Subcutaneous abdominal adipose tissue (tissue), 5 donors: ENCODE data around the gene NFKBIB.

ENCODE experiments used
- H3K27ac ChIP-seq: one replicate; pipeline ENCODE4 v1.7.0; 2013; ENCODE audit warnings: low read depth, mild to moderate bottlenecking, inconsistent platforms, low read length, moderate library complexity
- H3K27me3 ChIP-seq, 5 donors: one replicate each; pipeline ENCODE4 v1.7.0; 2013; ENCODE audit warnings: low read length in 5 of 5, inconsistent platforms in 1 of 5; ENCODE audit not compliant: control insufficient read depth in 5 of 5, insufficient read depth in 4 of 5
- H3K36me3 ChIP-seq, 5 donors: one replicate each; pipeline ENCODE4 v1.7.0; 2013; ENCODE audit warnings: low read length in 5 of 5; ENCODE audit not compliant: control insufficient read depth in 5 of 5, insufficient read depth in 5 of 5
- H3K4me1 ChIP-seq, 5 donors: one replicate each; pipeline ENCODE4 v1.7.0; 2013; ENCODE audit warnings: low read length in 5 of 5, mild to moderate bottlenecking in 3 of 5, moderate library complexity in 1 of 5; ENCODE audit not compliant: control insufficient read depth in 5 of 5, insufficient read depth in 5 of 5
- H3K4me3 ChIP-seq, 5 donors: one replicate each; pipeline ENCODE4 v1.7.0; 2013; ENCODE audit warnings: low read length in 5 of 5, low read depth in 1 of 5
- H3K9ac ChIP-seq, 5 donors: one replicate each; pipeline ENCODE4 v1.7.0; 2013; ENCODE audit warnings: low read length in 5 of 5, mild to moderate bottlenecking in 4 of 5, moderate library complexity in 3 of 5
- H3K9me3 ChIP-seq, 5 donors: one replicate each; pipeline ENCODE4 v1.7.0; 2013; ENCODE audit warnings: low read length in 5 of 5; ENCODE audit not compliant: control insufficient read depth in 5 of 5
- donor health status: healthy.
- donor health status: healthy.
- donor health status: healthy.
- donor health status: healthy.
- donor health status: healthy.

The NFKBIB gene

DNA sequence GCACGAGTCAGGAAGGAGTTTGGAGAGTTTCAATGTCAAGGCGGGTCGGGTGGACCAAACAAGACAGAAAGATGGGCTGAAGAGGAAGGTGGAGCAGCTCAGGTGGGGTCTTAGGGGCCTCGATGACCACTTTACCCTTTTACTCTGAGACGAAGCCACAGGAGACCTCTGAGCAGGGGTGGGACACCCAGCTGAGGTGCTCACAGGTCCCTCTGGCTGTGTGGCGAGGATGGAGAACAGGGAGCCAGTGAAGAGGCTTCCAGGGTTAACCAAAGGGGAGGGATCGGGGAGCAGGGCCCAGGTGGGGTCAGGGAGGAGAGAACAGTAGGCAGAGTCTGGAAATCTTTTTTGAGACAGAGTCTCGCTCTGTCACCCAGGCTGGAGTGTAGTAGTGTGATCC, 14.2 kb downstream of the NFKBIB start:
- Histone ChIP-seq H3K36me3 (peaks cover 0 to 15% (median 9%) of the 10 kb centered on the region in 5 donors), H3K27ac (no peak overlapping the region), H3K4me1 (no peaks in the 10 kb centered on the region), H3K4me3 (no peak overlapping the region), H3K9ac (no peak overlapping the region), H3K27me3 (peaks cover 6 to 15% (median 9%) of the 10 kb centered on the region in 5 donors), H3K9me3 (no peaks in the 10 kb centered on the region)

DNA sequence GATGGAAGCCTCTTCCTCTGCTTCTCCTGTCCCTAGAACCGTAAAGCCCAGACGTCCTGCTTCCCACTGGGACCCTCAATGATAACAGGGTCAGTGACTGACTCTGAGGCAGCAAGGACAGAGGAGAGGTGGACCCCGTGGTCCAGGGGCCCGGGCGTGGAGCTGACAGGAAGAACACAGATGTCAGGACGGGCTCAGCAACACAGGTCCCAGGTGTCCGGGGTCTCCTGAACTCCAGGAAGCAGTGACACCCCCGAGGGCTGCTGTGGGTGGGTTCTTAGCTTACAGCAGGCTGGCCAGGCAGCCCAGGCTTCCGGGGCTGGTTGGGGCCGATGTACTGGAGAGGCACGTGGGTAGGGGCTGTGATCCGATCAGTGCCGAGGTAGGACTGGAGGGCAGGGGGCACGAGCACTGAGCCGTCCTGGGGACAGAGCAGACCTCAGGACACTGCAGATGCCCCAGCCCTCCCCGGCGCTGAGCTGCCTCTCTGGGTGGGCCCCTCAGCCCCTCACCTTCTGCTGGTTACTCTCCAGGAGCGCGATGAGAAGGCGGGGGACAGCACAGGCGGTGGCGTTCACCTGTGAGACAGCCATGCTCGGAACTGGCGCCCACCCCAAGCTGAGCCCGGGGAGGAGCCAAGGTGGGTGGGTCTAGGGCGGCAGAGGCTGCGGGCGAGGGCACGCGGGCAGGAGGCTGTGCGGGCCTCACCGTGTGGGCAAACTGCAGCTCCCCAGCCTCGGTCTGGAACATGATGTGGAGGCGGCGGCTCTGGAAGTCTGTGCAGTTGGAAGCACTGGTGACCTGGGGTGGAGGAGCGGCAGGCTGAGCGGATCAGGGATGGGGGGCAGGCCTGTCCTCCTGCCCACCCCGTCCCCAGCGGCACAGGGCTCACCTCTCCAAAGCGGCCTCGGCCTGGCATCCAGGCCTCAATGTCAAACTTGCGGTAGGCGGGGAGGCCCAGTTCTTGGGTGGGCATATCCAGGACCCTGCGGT, 15.9 kb downstream of the NFKBIB start:
- Histone ChIP-seq H3K9me3 (no peaks in the 10 kb centered on the region), H3K27me3 (peaks cover 6 to 15% (median 9%) of the 10 kb centered on the region in 5 donors), H3K4me3 (no peak overlapping the region), H3K9ac (no peak overlapping the region), H3K27ac (no peak overlapping the region), H3K36me3 (peaks cover 0 to 12% (median 5%) of the 10 kb centered on the region in 5 donors), H3K4me1 (no peaks in the 10 kb centered on the region)

DNA sequence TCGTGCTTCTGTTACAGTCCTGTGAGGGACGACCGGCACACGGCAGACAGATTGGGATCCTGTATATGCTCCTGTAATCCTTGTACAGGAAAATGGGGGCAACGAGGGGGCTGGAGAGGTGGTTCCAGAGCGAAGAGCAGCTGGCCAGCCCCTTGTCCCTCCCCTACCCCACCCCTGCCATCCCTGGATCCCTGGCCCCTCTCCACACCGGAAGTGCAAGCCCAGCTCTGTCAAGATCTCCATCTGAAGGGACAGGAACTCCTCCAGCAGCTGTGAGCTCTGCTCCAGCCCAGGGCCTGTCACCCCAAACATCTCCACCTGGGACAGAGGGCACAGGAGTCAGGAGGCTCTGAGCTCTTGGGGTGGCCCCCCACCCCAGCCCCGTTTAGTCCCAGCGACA, 17.7 kb downstream of the NFKBIB start:
- Histone ChIP-seq H3K9ac (no peak overlapping the region), H3K9me3 (no peaks in the 10 kb centered on the region), H3K36me3 (peaks cover 0 to 26% (median 15%) of the 10 kb centered on the region in 5 donors), H3K4me1 (no peaks in the 10 kb centered on the region), H3K27ac (no peak overlapping the region), H3K27me3 (peaks cover 0 to 2% (median 0%) of the 10 kb centered on the region in 5 donors), H3K4me3 (no peak overlapping the region)

DNA sequence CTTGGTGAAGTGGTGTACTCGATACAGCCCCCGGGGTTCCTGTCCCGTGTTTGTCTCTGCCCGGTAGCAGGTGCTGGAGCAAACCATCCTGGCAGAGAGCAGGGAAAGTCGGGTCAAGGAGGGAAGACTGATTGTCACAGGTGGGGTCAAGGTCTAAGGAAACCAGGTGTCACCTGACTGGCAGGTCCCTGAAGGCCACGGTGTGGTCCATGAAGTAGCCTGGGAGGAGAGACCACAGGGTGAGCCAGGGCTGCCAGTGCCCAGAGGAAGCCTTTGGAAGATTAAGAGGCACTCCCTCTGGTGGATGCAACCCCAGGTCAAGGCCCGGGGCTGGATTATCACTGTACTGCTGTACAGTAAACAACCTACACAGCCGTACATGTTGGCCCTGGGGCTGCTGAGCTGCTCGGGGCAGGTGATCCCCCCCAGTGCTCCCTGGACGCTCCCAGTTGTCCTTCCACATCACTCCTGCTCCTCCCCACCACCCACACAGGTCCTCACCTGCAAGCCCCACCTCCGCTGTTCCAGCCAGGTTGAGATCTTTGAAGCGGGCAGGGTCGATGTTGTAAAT, 18.2 kb downstream of the NFKBIB start:
- Histone ChIP-seq H3K36me3 (peaks cover 0 to 28% (median 15%) of the 10 kb centered on the region in 5 donors), H3K9me3 (no peaks in the 10 kb centered on the region), H3K27me3 (no peaks in the 10 kb centered on the region), H3K4me3 (no peak overlapping the region), H3K4me1 (no peaks in the 10 kb centered on the region), H3K27ac (no peak overlapping the region), H3K9ac (no peak overlapping the region)

DNA sequence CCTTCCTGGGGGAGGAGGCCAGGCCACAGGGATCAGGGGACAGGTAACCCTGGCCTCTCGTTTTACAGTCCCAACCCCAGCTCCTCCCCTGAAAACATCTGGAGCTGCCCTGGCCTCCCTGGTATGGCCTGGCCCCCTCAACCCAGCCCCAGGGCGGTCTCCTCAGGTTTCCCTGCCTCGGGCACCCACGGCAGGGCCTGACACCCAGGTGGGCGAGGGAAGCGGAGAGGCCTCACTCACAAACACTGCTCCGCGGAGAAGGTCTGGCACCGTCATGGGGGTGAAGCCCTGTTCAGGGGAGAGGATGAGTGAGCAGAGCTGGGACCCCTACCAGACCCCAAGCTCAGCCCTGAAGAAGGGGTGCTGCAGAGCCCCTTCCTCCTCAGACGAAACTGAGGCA, 18.8 kb downstream of the NFKBIB start:
- H3K27me3 ChIP-seq = no peaks in the 10 kb centered on the region
- no peak overlapping the region for H3K4me3 ChIP-seq
- no peaks in the 10 kb centered on the region for H3K4me1 ChIP-seq
- peaks cover 0 to 28% (median 15%) of the 10 kb centered on the region in 5 donors for H3K36me3 ChIP-seq
- H3K9me3 ChIP-seq = no peaks in the 10 kb centered on the region
- no peak overlapping the region for H3K27ac ChIP-seq
- H3K9ac ChIP-seq = no peak overlapping the region

DNA sequence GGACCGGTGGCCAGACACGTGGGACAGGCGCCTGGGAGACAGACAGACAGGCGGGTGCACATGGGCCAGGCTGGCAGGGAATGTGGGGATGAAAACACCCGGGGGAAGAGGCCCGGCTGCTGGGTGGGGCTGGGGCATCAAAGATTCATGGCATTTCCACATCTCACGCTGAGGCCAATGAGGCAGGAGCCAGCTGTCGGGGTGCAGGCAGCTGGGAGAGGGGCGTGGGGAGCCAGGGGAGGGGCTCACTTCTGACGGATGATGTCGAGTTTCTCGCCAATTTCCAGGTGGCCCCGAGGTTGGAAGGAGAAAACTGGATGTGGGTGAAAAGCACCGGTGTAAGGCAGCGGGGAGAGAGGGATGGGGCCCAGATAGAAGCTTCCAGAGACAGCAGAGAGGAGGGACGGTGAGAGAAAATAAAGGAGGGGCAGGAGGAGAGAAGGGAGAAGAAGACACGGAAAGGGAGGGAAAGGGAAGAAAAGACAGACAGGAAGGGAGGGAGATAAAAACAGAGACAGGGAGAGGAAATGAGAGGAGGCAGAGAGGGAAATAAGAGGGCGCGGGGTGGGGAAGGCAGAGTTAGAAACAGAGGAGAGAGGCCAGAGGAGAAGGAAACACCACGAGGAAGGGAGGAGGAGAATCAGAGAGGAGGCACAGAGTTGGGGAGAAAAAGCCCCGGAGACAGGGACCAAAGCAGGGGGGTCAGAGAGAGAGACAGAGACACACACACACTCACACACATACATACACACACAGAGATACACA, 20.2 kb downstream of the NFKBIB start:
- peaks cover 0 to 38% (median 25%) of the 10 kb centered on the region in 5 donors for H3K36me3 ChIP-seq
- H3K27me3 ChIP-seq = no peaks in the 10 kb centered on the region
- H3K4me1 ChIP-seq = no peaks in the 10 kb centered on the region
- H3K27ac ChIP-seq = no peak overlapping the region
- H3K4me3 ChIP-seq = no peak overlapping the region
- H3K9ac ChIP-seq = no peak overlapping the region
- H3K9me3 ChIP-seq = no peaks in the 10 kb centered on the region

DNA sequence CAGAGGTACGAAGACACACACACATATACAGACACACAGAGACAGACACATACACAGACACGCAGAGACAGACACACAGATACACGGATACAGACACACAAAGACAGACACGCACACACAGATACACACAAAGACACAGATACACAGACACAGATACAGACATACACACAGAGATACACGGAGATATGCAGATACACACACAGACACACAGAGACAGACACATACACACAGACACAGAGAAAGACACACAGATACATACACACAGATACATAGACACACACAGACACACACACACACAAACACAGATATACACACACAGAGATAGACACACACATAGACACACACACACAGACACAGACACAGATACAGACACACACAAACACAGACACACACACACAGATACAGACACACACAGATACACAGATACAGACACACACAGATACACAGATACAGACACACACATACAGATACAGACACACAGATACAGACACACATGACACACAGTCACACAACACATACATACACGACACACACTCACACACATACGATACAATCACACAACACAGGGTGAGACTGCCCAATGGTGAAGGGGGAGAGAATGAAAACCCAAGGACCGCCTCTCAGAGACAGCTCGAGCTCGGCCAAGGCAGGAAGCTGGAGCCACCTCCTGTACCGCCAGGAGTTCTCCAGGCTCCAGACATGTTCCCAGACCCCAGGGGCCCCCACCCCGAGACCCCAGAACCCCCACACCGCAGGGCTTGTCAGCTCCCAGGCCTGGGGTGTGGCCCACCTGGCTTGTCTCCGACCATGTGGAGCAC, 21.0 kb downstream of the NFKBIB start:
- Histone ChIP-seq H3K27ac (no peak overlapping the region), H3K36me3 (peaks cover 0 to 38% (median 30%) of the 10 kb centered on the region in 5 donors), H3K4me1 (no peaks in the 10 kb centered on the region), H3K9me3 (no peaks in the 10 kb centered on the region), H3K4me3 (no peak overlapping the region), H3K9ac (no peak overlapping the region), H3K27me3 (no peaks in the 10 kb centered on the region)

DNA sequence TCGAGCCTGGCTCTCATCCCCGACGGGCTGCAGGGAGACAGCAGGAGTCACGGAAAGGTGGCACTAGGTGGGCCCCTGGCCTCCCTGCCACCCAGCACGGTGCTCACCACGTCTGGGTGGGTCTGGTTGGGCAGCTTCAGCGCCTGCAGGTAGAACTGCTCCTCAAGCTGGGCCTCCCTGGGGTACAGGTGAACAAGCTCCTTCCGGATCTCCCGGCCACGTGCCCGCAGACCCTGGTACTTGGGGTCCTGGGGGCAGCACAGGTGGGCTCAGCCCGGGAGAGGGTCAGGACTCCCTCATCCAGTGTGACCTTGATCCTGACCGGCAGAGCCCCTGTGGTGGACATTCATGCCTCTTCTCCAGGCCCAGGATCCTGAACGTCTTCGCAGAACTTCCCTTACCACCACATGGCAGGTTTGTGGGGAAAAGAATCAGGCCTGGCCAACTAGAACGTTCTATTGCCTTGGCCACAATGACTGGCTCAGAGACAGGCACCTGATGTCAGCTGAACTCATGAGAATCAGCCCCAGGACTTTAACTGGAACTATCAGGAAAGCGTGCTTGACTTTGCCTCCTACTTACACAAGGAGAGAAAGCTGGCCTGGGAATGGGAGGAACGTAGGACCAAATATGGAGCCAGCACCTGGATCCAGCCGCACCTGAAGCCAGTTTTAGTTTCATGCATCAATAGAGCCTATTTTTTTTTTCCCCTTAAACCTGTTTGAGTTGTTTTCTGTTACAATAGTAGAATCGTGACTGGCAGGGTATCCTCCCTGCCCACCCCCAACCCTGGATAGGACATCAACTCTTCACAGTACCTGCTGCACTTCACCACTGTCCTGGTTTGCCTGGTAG, 21.9 kb downstream of the NFKBIB start:
- Histone ChIP-seq H3K4me3 (no peak overlapping the region), H3K9ac (no peak overlapping the region), H3K9me3 (no peaks in the 10 kb centered on the region), H3K36me3 (peaks cover 0 to 40% (median 29%) of the 10 kb centered on the region in 5 donors), H3K4me1 (no peaks in the 10 kb centered on the region), H3K27ac (no peak overlapping the region), H3K27me3 (no peaks in the 10 kb centered on the region)

DNA sequence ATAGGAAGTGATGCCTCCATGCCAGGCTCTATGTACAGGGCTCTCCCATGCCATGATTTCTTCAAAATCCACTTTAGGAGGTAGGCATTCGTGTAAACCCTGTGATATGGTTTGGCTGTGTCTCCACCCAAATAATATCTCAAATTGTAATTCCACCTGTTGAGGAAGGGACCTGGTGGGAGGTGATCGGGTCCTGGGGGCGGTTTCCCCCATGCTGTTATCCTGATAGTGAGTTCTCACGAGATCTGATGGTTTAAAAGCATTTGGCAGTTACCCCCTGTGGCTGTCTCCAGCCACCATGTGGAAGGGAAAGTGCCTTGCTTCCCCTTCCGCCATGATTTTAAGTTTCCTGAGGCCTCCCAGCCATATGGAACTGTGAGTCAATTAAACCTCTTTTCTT, 22.7 kb downstream of the NFKBIB start:
- Histone ChIP-seq H3K4me1 (no peaks in the 10 kb centered on the region), H3K9ac (no peak overlapping the region), H3K4me3 (no peak overlapping the region), H3K27me3 (no peaks in the 10 kb centered on the region), H3K9me3 (no peaks in the 10 kb centered on the region), H3K36me3 (peaks cover 0 to 40% (median 29%) of the 10 kb centered on the region in 5 donors), H3K27ac (no peak overlapping the region)
